ENCODE data around the gene FKBP11.
A peak's percentile ranks its signal among the peaks of the same experiment; 100 is the strongest.

Gene FKBP11

DNA sequence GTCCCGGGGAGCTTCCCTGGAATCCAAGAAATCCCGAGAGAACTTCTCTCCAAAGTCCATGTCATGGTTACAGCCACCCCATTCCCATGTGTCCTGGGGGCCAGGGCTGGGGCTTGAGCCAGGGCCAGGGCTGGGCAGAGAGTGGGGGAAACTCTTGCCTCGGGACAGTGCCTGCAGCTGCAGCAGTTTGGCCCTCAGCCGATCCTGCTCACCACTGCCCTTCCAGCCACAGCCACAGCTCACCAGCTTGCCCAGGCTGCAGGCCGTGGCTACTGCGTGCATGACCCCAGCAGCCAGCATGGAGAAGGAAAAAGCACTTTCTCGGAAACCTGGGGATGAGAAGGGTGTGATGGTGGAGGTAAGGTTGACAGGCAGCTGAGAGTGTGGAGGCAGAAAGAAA is 42.7 kb upstream of the FKBP11 start:
- no peak overlapping the region for H3K4me3 ChIP-seq (ENCODE audit: low read length)
- no peaks in the 10 kb centered on the region; the same call in 1 of the 2 replicates for H3F3A ChIP-seq (ENCODE audit: control insufficient read depth, insufficient read depth)
- H3K9me3 ChIP-seq (ENCODE audit: control insufficient read depth, insufficient read depth, low read length) = no peaks in the 10 kb centered on the region
- no peaks in the 10 kb centered on the region for H3K9me2 ChIP-seq (replicated peaks; ENCODE audit: control insufficient read depth, low read length)
- TF ChIP-seq EZH2phosphoT487 (IDR thresholded peaks at IDR 0.05; ENCODE audit: borderline replicate concordance, low read length) (no peak), CTCF (IDR thresholded peaks at IDR 0.05; ENCODE audit: low read depth, low read length, poor library complexity, severe bottlenecking) (no peak)
- no peaks in the 10 kb centered on the region for H3K79me2 ChIP-seq (ENCODE audit: control insufficient read depth, low read length)
- H3K4me1 ChIP-seq (ENCODE audit: control insufficient read depth, low read length) = peaks cover 36% of the 10 kb centered on the region
- H3K27me3 ChIP-seq (ENCODE audit: control insufficient read depth, low read length) = peaks cover 44% of the 10 kb centered on the region
- H4K20me1 ChIP-seq (ENCODE audit: control insufficient read depth, insufficient read depth, low read depth, low read length) = no peaks in the 10 kb centered on the region; the same call in 1 of the 2 replicates
- H3K27ac ChIP-seq (ENCODE audit: low read depth, low read length) = no peak overlapping the region
- no peak overlapping the region for H3K4me2 ChIP-seq (ENCODE audit: low read length)
- no peaks in the 10 kb centered on the region for H3K36me3 ChIP-seq (ENCODE audit: control insufficient read depth, low read length)

DNA sequence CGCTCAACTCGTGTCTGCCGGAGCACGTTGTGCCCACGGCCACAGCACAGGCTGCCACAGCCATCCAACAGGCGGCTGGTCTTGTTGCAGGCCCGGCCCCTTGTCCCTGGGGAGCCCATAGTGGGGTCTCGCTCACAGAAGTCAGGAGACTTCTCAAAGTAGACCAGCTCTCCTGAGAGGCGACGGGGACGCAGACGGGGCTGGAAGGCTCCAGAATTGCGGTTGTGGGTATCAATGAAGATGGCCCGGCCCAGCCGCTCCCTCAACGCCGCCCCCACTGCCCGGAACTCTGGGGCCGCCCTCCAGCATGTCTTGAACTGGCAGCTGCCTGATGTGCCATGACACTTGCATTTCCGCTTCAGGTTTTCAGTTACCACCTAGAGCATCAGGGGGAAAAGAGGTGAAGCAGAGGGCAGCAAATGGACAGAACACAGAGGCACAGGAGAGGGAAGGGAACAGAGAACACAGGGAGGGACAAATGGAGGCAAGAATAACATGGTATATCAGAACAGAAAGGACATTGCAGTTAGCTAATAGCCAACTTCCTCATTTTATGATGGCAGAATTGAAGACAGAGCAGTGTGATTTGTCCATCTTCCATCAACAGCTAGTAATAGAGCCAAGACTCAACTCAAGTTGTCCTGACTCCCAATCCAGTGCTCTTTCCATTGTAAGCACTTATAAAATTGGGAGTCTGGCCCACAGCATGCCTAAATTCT is 41.0 kb upstream of the FKBP11 start:
- Histone ChIP-seq H3K36me3 (ENCODE audit: control insufficient read depth, low read length) (no peaks in the 10 kb centered on the region), H3K4me1 (ENCODE audit: control insufficient read depth, low read length) (peaks cover 31% of the 10 kb centered on the region), H3K9me3 (ENCODE audit: control insufficient read depth, insufficient read depth, low read length) (no peaks in the 10 kb centered on the region), H3K9me2 (replicated peaks; ENCODE audit: control insufficient read depth, low read length) (no peaks in the 10 kb centered on the region), H3K4me2 (ENCODE audit: low read length) (peak overlapping the region; percentile 51), H3K4me3 (ENCODE audit: low read length) (peak overlapping the region; percentile 12), H3K27me3 (ENCODE audit: control insufficient read depth, low read length) (peaks cover 27% of the 10 kb centered on the region), H3K79me2 (ENCODE audit: control insufficient read depth, low read length) (no peaks in the 10 kb centered on the region), H4K20me1 (ENCODE audit: control insufficient read depth, insufficient read depth, low read depth, low read length) (no peaks in the 10 kb centered on the region; the same call in 1 of the 2 replicates), H3K27ac (ENCODE audit: low read depth, low read length) (no peak overlapping the region), H3F3A (ENCODE audit: control insufficient read depth, insufficient read depth) (no peaks in the 10 kb centered on the region; the same call in 1 of the 2 replicates)
- TF ChIP-seq EZH2phosphoT487 (IDR thresholded peaks at IDR 0.05; ENCODE audit: borderline replicate concordance, low read length) (no peak), CTCF (IDR thresholded peaks at IDR 0.05; ENCODE audit: low read depth, low read length, poor library complexity, severe bottlenecking) (no peak)

GRCh38 chr12:48965298-48965838 is 40.1 kb upstream of the FKBP11 start:
- Histone ChIP-seq H3K79me2 (ENCODE audit: control insufficient read depth, low read length) (no peaks in the 10 kb centered on the region), H3K27me3 (ENCODE audit: control insufficient read depth, low read length) (peaks cover 18% of the 10 kb centered on the region), H3K4me1 (ENCODE audit: control insufficient read depth, low read length) (peaks cover 24% of the 10 kb centered on the region), H3K9me3 (ENCODE audit: control insufficient read depth, insufficient read depth, low read length) (no peaks in the 10 kb centered on the region), H3K4me3 (ENCODE audit: low read length) (no peak overlapping the region), H4K20me1 (ENCODE audit: control insufficient read depth, insufficient read depth, low read depth, low read length) (no peaks in the 10 kb centered on the region; the same call in 1 of the 2 replicates), H3F3A (ENCODE audit: control insufficient read depth, insufficient read depth) (no peaks in the 10 kb centered on the region; the same call in 1 of the 2 replicates), H3K27ac (ENCODE audit: low read depth, low read length) (no peak overlapping the region), H3K36me3 (ENCODE audit: control insufficient read depth, low read length) (no peaks in the 10 kb centered on the region), H3K4me2 (ENCODE audit: low read length) (no peak overlapping the region), H3K9me2 (replicated peaks; ENCODE audit: control insufficient read depth, low read length) (no peaks in the 10 kb centered on the region)
- no peak for TF ChIP-seq EZH2phosphoT487 (IDR thresholded peaks at IDR 0.05; ENCODE audit: borderline replicate concordance, low read length)
- no peak for TF ChIP-seq CTCF (IDR thresholded peaks at IDR 0.05; ENCODE audit: low read depth, low read length, poor library complexity, severe bottlenecking)

Measured in DOHH2 (cell line).